ENCODE results near the gene RPL23. TPM values are rescaled to one million over a fixed set of nuclear protein-coding genes. Genes with fewer than 3 reads are reported as not detected.

Gene RPL23
- polyA plus RNA-seq, 1 donor from 2014 or later = 1,333 TPM

- no peak overlapping the region for H3K4me2 ChIP-seq (ENCODE audit: low read length)
Measured at GRCh38 chr17:38897176-38897575, 43.7 kb upstream of the RPL23 start.

DNA sequence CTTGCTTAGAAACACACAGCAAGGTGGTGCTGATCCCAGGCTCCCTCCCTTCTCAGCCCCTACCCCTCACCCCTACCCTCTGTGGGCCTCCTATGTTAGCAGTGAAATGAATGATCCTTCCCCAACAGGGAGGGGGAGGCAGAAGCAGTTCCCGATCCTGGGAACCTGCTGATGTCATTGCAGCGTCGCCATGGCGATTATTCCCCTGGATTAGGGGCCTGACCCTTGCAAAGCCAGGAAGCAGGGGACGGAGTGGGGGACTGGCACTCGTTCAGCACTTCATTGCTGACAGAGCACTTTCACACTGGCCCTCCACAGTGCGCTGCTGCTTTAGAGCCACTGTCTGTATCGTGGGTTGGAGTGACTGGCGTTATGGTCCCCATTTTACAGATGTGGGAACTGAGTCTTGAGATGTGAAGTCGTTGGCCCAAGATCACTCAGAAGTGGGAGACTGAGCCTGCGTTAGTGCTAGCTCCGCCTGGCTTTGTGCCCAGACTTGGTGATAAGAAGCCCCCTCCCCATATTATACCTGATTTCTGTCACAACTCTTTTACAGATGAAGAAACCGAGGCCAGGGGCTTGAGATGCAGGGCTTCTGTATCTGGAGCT, 42.9 kb upstream of the RPL23 start:
- peaks cover 3% of the 10 kb centered on the region for H3K36me3 ChIP-seq (ENCODE audit: insufficient read depth, low read length)
- H3K4me3 ChIP-seq (ENCODE audit: low read length) = no peak overlapping the region
- no peaks in the 10 kb centered on the region for H3K9me3 ChIP-seq (ENCODE audit: low read length)
- no peak overlapping the region for H2AFZ ChIP-seq (ENCODE audit: low read depth, low read length)
- H3K27me3 ChIP-seq (ENCODE audit: insufficient read depth, low read depth, low read length) = no peaks in the 10 kb centered on the region
- H3K27ac ChIP-seq (ENCODE audit: low read length) = no peak overlapping the region
- no peaks in the 10 kb centered on the region for H3K79me2 ChIP-seq (replicated peaks; ENCODE audit: insufficient read depth, low read length)
- H4K20me1 ChIP-seq (ENCODE audit: insufficient read depth) = no peaks in the 10 kb centered on the region
- no peaks in the 10 kb centered on the region for H3F3A ChIP-seq (ENCODE audit: insufficient read depth, low read length, poor library complexity, severe bottlenecking)
- no peak overlapping the region for H3K4me2 ChIP-seq (ENCODE audit: low read length)
- H3K9ac ChIP-seq (ENCODE audit: low read length) = no peak overlapping the region
- H3K9me2 ChIP-seq (ENCODE audit: insufficient read depth, low read length) = no peaks in the 10 kb centered on the region
- no peak for TF ChIP-seq EZH2 (IDR thresholded peaks at IDR 0.05; ENCODE audit: borderline replicate concordance, insufficient read depth, low read length, poor library complexity, severe bottlenecking)
- no peak for TF ChIP-seq SMC3 (conservative IDR thresholded peaks at IDR 0.05; ENCODE audit: poor library complexity)
- TF ChIP-seq, protein P1, sequence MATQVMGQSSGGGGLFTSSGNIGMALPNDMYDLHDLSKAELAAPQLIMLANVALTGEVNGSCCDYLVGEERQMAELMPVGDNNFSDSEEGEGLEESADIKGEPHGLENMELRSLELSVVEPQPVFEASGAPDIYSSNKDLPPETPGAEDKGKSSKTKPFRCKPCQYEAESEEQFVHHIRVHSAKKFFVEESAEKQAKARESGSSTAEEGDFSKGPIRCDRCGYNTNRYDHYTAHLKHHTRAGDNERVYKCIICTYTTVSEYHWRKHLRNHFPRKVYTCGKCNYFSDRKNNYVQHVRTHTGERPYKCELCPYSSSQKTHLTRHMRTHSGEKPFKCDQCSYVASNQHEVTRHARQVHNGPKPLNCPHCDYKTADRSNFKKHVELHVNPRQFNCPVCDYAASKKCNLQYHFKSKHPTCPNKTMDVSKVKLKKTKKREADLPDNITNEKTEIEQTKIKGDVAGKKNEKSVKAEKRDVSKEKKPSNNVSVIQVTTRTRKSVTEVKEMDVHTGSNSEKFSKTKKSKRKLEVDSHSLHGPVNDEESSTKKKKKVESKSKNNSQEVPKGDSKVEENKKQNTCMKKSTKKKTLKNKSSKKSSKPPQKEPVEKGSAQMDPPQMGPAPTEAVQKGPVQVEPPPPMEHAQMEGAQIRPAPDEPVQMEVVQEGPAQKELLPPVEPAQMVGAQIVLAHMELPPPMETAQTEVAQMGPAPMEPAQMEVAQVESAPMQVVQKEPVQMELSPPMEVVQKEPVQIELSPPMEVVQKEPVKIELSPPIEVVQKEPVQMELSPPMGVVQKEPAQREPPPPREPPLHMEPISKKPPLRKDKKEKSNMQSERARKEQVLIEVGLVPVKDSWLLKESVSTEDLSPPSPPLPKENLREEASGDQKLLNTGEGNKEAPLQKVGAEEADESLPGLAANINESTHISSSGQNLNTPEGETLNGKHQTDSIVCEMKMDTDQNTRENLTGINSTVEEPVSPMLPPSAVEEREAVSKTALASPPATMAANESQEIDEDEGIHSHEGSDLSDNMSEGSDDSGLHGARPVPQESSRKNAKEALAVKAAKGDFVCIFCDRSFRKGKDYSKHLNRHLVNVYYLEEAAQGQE (IDR thresholded peaks at IDR 0.05; ENCODE audit: borderline replicate concordance) = no peak
- TF ChIP-seq EP300 (conservative IDR thresholded peaks at IDR 0.05; ENCODE audit: poor library complexity, severe bottlenecking) = no peak
- no peak for TF ChIP-seq CTCF (IDR thresholded peaks at IDR 0.05; ENCODE audit: poor library complexity, severe bottlenecking)
- no peak for TF ChIP-seq TAF1 (IDR thresholded peaks at IDR 0.05; ENCODE audit: low read depth)
- no peak for TF ChIP-seq MXI1 (conservative IDR thresholded peaks at IDR 0.05; ENCODE audit: poor library complexity, severe bottlenecking)
- no peak for TF ChIP-seq RAD21 (conservative IDR thresholded peaks at IDR 0.05)

More at GRCh38 chr17:38897176-38897575, 43.7 kb upstream of the RPL23 start:
- H3K27ac ChIP-seq (ENCODE audit: low read length) = no peak overlapping the region
- no peak overlapping the region for H3K4me3 ChIP-seq (ENCODE audit: low read length)
- TF ChIP-seq MXI1 (conservative IDR thresholded peaks at IDR 0.05; ENCODE audit: poor library complexity, severe bottlenecking) = no peak
- no peak for TF ChIP-seq EP300 (conservative IDR thresholded peaks at IDR 0.05; ENCODE audit: poor library complexity, severe bottlenecking)
- TF ChIP-seq RAD21 (conservative IDR thresholded peaks at IDR 0.05) = no peak
- TF ChIP-seq CTCF (IDR thresholded peaks at IDR 0.05; ENCODE audit: poor library complexity, severe bottlenecking) = no peak
- TF ChIP-seq EZH2 (IDR thresholded peaks at IDR 0.05; ENCODE audit: borderline replicate concordance, insufficient read depth, low read length, poor library complexity, severe bottlenecking) = no peak
- no peak for TF ChIP-seq POLR2AphosphoS5 (IDR thresholded peaks at IDR 0.05)
- TF ChIP-seq TAF1 (IDR thresholded peaks at IDR 0.05; ENCODE audit: low read depth) = no peak
- TF ChIP-seq, protein P1 (IDR thresholded peaks at IDR 0.05; ENCODE audit: borderline replicate concordance) = no peak
- TF ChIP-seq SMC3 (conservative IDR thresholded peaks at IDR 0.05; ENCODE audit: poor library complexity) = no peak
- H3K9me3 ChIP-seq (ENCODE audit: low read length) = no peaks in the 10 kb centered on the region
- H3K9ac ChIP-seq (ENCODE audit: low read length) = no peak overlapping the region
- H3K79me2 ChIP-seq (replicated peaks; ENCODE audit: insufficient read depth, low read length) = no peaks in the 10 kb centered on the region
- peaks cover 3% of the 10 kb centered on the region for H3K36me3 ChIP-seq (ENCODE audit: insufficient read depth, low read length)
- H3K27me3 ChIP-seq (ENCODE audit: insufficient read depth, low read depth, low read length) = no peaks in the 10 kb centered on the region
- no peaks in the 10 kb centered on the region for H4K20me1 ChIP-seq (ENCODE audit: insufficient read depth)
- H3F3A ChIP-seq (ENCODE audit: insufficient read depth, low read length, poor library complexity, severe bottlenecking) = no peaks in the 10 kb centered on the region
- no peaks in the 10 kb centered on the region for H3K9me2 ChIP-seq (ENCODE audit: insufficient read depth, low read length)
- no peak overlapping the region for H2AFZ ChIP-seq (ENCODE audit: low read depth, low read length)

All from neural cell (in vitro differentiated cells).